Colonic mucosa (tissue), 4 donors: ENCODE data around the gene TCFL5. TPM values are rescaled to one million over a fixed set of nuclear protein-coding genes. Genes with fewer than 3 reads are reported as not detected.

Experiments used
- DNase-seq: peaks from one replicate; pipeline ENCODE4 v3.0.0-alpha.2; 2020
- H3K27ac ChIP-seq: fragments of 200-600 bp; one replicate; pipeline ENCODE4 v1.8.0; 2021
- H3K27me3 ChIP-seq: fragments of 200-600 bp; one replicate; pipeline ENCODE4 v1.8.0; 2021
- H3K36me3 ChIP-seq: fragments of 200-600 bp; one replicate; pipeline ENCODE4 v1.8.0; 2021
- H3K4me1 ChIP-seq: fragments of 200-600 bp; one replicate; pipeline ENCODE4 v1.8.0; 2021; ENCODE audit warnings: mild to moderate bottlenecking
- H3K4me3 ChIP-seq: fragments of 200-600 bp; one replicate; pipeline ENCODE4 v1.8.0; 2021
- H3K9ac ChIP-seq, 2 donors: one replicate each; pipeline ENCODE4 v1.7.0; 2013; ENCODE audit warnings: control low read depth in 2 of 2, low read depth in 2 of 2, low read length in 2 of 2
- H3K9me3 ChIP-seq: fragments of 200-600 bp; one replicate; pipeline ENCODE4 v1.8.0; 2021
- CTCF ChIP-seq: fragments of 200-600 bp; IDR thresholded peaks from one replicate; pipeline ENCODE4 v1.8.0; 2022; ENCODE audit warnings: antibody characterized with exemption, mild to moderate bottlenecking
- intact Hi-C: fragments of 100-400 bp; cut with DNase I; formaldehyde crosslinking; loops from one replicate; pipeline ENCODE4 v1.14.1; 2022
- total RNA-seq, 2 donors: library from RNA; stranded (reverse); fragmentation: NEBNext Ultra II Directional in 1 of 2; extraction: Animal tissue kit (Norgen Biotek cat#: 25700) in 1 of 2; gene quantifications; one replicate each; pipeline ENCODE4 v1.2.1, GENCODE V29; 2021
- donor health status: healthy.
- donor health status: DM: no; HTN: no; CAD: no.
- donor health status: DM: no; HTN: no; CAD: no.

The TCFL5 gene
- total RNA-seq, 2 donors from 2014 or later: 6.2 to 7.3 TPM

- Histone ChIP-seq H3K9ac (no peak overlapping the region), H3K4me1 (no peaks in the 10 kb centered on the region), H3K27ac (no peak overlapping the region), H3K4me3 (no peak overlapping the region), H3K27me3 (no peaks in the 10 kb centered on the region), H3K9me3 (no peaks in the 10 kb centered on the region), H3K36me3 (no peaks in the 10 kb centered on the region)
- intact Hi-C loops: no loop called here
- no peak for TF ChIP-seq CTCF
- no peak for DNase-seq
These were observed 19.9 kb downstream of the TCFL5 start for GRCh38 chr20:62841705-62842212.

- Histone ChIP-seq H3K9me3 (no peaks in the 10 kb centered on the region), H3K9ac (no peak overlapping the region), H3K36me3 (no peaks in the 10 kb centered on the region), H3K27ac (no peak overlapping the region), H3K4me1 (no peaks in the 10 kb centered on the region), H3K27me3 (no peaks in the 10 kb centered on the region), H3K4me3 (no peak overlapping the region)
- peak; percentile 45 for DNase-seq
- intact Hi-C loops: no loop called here
- no peak for TF ChIP-seq CTCF
These were observed 21.1 kb downstream of the TCFL5 start for GRCh38 chr20:62840244-62841197.

- no peak for TF ChIP-seq CTCF
- Histone ChIP-seq H3K9me3 (no peaks in the 10 kb centered on the region), H3K9ac (no peak overlapping the region), H3K27ac (no peak overlapping the region), H3K27me3 (no peaks in the 10 kb centered on the region), H3K4me3 (no peak overlapping the region), H3K4me1 (no peaks in the 10 kb centered on the region), H3K36me3 (no peaks in the 10 kb centered on the region)
- no peak for DNase-seq
- intact Hi-C loops: no loop called here
These were observed 21.8 kb downstream of the TCFL5 start for GRCh38 chr20:62839816-62840215.

- no peaks in the 10 kb centered on the region for H3K36me3 ChIP-seq
- no peak overlapping the region for H3K9ac ChIP-seq
- no peak for DNase-seq
- no peaks in the 10 kb centered on the region for H3K4me1 ChIP-seq
- H3K9me3 ChIP-seq: no peaks in the 10 kb centered on the region
- no peak for TF ChIP-seq CTCF
- intact Hi-C loops: no loop called here
- H3K27me3 ChIP-seq: no peaks in the 10 kb centered on the region
- H3K27ac ChIP-seq: no peak overlapping the region
- H3K4me3 ChIP-seq: no peak overlapping the region
These were observed 22.4 kb downstream of the TCFL5 start for GRCh38 chr20:62839261-62839660.

- Histone ChIP-seq H3K4me3 (no peak overlapping the region), H3K27me3 (no peaks in the 10 kb centered on the region), H3K36me3 (no peaks in the 10 kb centered on the region), H3K9ac (peak overlapping the region in 1 of 2 donors; percentile 68), H3K4me1 (no peaks in the 10 kb centered on the region), H3K9me3 (no peaks in the 10 kb centered on the region), H3K27ac (peak overlapping the region; percentile 57)
- TF ChIP-seq CTCF: no peak
- intact Hi-C loops: no loop called here
- peak; percentile 96 for DNase-seq
These were observed 23.3 kb downstream of the TCFL5 start for GRCh38 chr20:62838128-62838891.
